H9 (cell line): ENCODE data around the gene RTP2. TPM values are rescaled to one million over a fixed set of nuclear protein-coding genes. Genes with fewer than 3 reads are reported as not detected.
A peak's percentile ranks its signal among the peaks of the same experiment; 100 is the strongest.

Experiments used
- DNase-seq: peaks from one replicate; pipeline ENCODE4 v3.0.0-alpha.2; 2017
- H2AFZ ChIP-seq: one replicate; pipeline ENCODE4 v1.6.1; 2013; ENCODE audit warnings: mild to moderate bottlenecking, low read length, control low read depth, moderate library complexity
- H2AK5ac ChIP-seq: 2 replicates; pipeline ENCODE4 v1.6.1; 2013; ENCODE audit warnings: low read length, control low read depth, mixed read lengths; ENCODE audit not compliant: insufficient read length
- H2BK120ac ChIP-seq: one replicate; pipeline ENCODE4 v1.6.1; 2013; ENCODE audit warnings: low read depth, mild to moderate bottlenecking, low read length, control low read depth, inconsistent platforms; ENCODE audit not compliant: poor library complexity, severe bottlenecking
- H2BK12ac ChIP-seq: 2 replicates; pipeline ENCODE4 v1.6.1; 2013; ENCODE audit warnings: low read length, control low read depth, mixed read lengths, low read depth; ENCODE audit not compliant: insufficient read length
- H2BK15ac ChIP-seq: 2 replicates; pipeline ENCODE4 v1.6.1; 2013; ENCODE audit warnings: low read depth, low read length, control low read depth
- H2BK20ac ChIP-seq: one replicate; pipeline ENCODE4 v1.6.1; 2013; ENCODE audit warnings: low read depth, mild to moderate bottlenecking, low read length, control low read depth, inconsistent platforms; ENCODE audit not compliant: poor library complexity, severe bottlenecking
- H2BK5ac ChIP-seq: 2 replicates; pipeline ENCODE4 v1.6.1; 2013; ENCODE audit warnings: low read length, control low read depth, mixed read lengths; ENCODE audit not compliant: insufficient read length
- H3K14ac ChIP-seq: 2 replicates; pipeline ENCODE4 v1.6.1; 2013; ENCODE audit warnings: low read length, control low read depth; ENCODE audit not compliant: insufficient read depth
- H3K18ac ChIP-seq: 2 replicates; pipeline ENCODE4 v1.6.1; 2013; ENCODE audit warnings: low read depth, mild to moderate bottlenecking, mixed read lengths, low read length, control low read depth; ENCODE audit not compliant: insufficient read length
- H3K23ac ChIP-seq: 2 replicates; pipeline ENCODE4 v1.6.1; 2013; ENCODE audit warnings: low read length, control low read depth, mixed read lengths, low read depth; ENCODE audit not compliant: insufficient read length
- H3K23me2 ChIP-seq: 2 replicates; pipeline ENCODE4 v1.6.1; 2013; ENCODE audit warnings: low read depth, mild to moderate bottlenecking, mixed read lengths, low read length, control low read depth; ENCODE audit not compliant: insufficient read length, poor library complexity, severe bottlenecking
- H3K27ac ChIP-seq: 2 replicates; pipeline ENCODE4 v1.5.1; 2013; ENCODE audit warnings: low read length, control low read depth, mixed read lengths, low read depth; ENCODE audit not compliant: insufficient read length
- H3K27me3 ChIP-seq: 2 replicates; pipeline ENCODE4 v1.6.1; 2013; ENCODE audit warnings: low read length, control low read depth, inconsistent platforms; ENCODE audit not compliant: insufficient read depth
- H3K4ac ChIP-seq: 2 replicates; pipeline ENCODE4 v1.6.1; 2013; ENCODE audit warnings: low read depth, mild to moderate bottlenecking, control low read depth, inconsistent platforms, low read length, moderate library complexity
- H3K4me1 ChIP-seq: 2 replicates; pipeline ENCODE4 v1.6.1; 2013; ENCODE audit warnings: low read length, control low read depth, inconsistent platforms; ENCODE audit not compliant: insufficient read depth
- H3K4me2 ChIP-seq: 2 replicates; pipeline ENCODE4 v1.6.1; 2013; ENCODE audit warnings: low read length, control low read depth, mixed read lengths; ENCODE audit not compliant: insufficient read length, insufficient read depth
- H3K56ac ChIP-seq: 2 replicates; pipeline ENCODE4 v1.6.1; 2013; ENCODE audit warnings: low read depth, mild to moderate bottlenecking, mixed read lengths, low read length, control low read depth; ENCODE audit not compliant: insufficient read length
- H3K79me1 ChIP-seq: 2 replicates; pipeline ENCODE4 v1.6.1; 2013; ENCODE audit warnings: low read depth, mild to moderate bottlenecking, moderate library complexity, low read length, control low read depth, inconsistent platforms; ENCODE audit not compliant: insufficient read depth, poor library complexity, severe bottlenecking
- H3K79me2 ChIP-seq: 2 replicates; pipeline ENCODE4 v1.6.1; 2013; ENCODE audit warnings: low read length, control low read depth, inconsistent platforms; ENCODE audit not compliant: insufficient read depth
- H3K9ac ChIP-seq: 2 replicates; pipeline ENCODE4 v1.6.1; 2013; ENCODE audit warnings: low read length, control low read depth, mixed read lengths; ENCODE audit not compliant: insufficient read length; ENCODE audit errors: extremely low read depth
- H3K9me3 ChIP-seq: one replicate; pipeline ENCODE4 v1.6.1; 2013; ENCODE audit warnings: low read depth, low read length, inconsistent platforms; ENCODE audit not compliant: control insufficient read depth
- H3T11ph ChIP-seq: one replicate; pipeline ENCODE4 v1.6.1; 2013; ENCODE audit warnings: mild to moderate bottlenecking, low read length, control low read depth, inconsistent platforms
- H4K20me1 ChIP-seq: one replicate; pipeline ENCODE4 v1.6.1; 2013; ENCODE audit not compliant: control insufficient read depth, insufficient read length, insufficient read depth
- H4K5ac ChIP-seq: 2 replicates; pipeline ENCODE4 v1.6.1; 2013; ENCODE audit warnings: low read depth, mild to moderate bottlenecking, mixed read lengths, low read length, control low read depth; ENCODE audit not compliant: insufficient read length
- H4K8ac ChIP-seq: replicated peaks from 2 replicates; pipeline ENCODE4 v1.6.1; 2013; ENCODE audit warnings: low read length, control low read depth, mixed read lengths, low read depth; ENCODE audit not compliant: insufficient read length
- H4K91ac ChIP-seq: 2 replicates; pipeline ENCODE4 v1.6.1; 2013; ENCODE audit warnings: low read depth, mild to moderate bottlenecking, moderate library complexity, mixed read lengths, low read length, control low read depth; ENCODE audit not compliant: insufficient read length
- H3K27ac Mint-ChIP-seq, 3 experiments: 2 replicates in 2 of 3; 3 replicates in 1 of 3; pipeline ENCODE4 v1.8.0; 2020 to 2021; ENCODE audit warnings: mixed read lengths in 3 of 3, mild to moderate bottlenecking in 1 of 3, moderate library complexity in 1 of 3
- H3K27me3 Mint-ChIP-seq: 2 replicates; pipeline ENCODE4 v1.8.0; 2021; ENCODE audit warnings: low read depth, mild to moderate bottlenecking, moderate library complexity, mixed read lengths
- H3K36me3 Mint-ChIP-seq, 3 experiments: 2 replicates in 2 of 3; 3 replicates in 1 of 3; pipeline ENCODE4 v1.8.0; 2020 to 2021; ENCODE audit warnings: low read depth in 3 of 3, mixed read lengths in 3 of 3; ENCODE audit not compliant: insufficient read depth in 1 of 3
- H3K4me1 Mint-ChIP-seq, 2 experiments: 2 replicates each; pipeline ENCODE4 v1.8.0; 2020; ENCODE audit warnings: mixed read lengths in 2 of 2
- H3K4me3 Mint-ChIP-seq, 2 experiments: 2 replicates in 1 of 2; 3 replicates in 1 of 2; pipeline ENCODE4 v1.8.0; 2020 to 2021; ENCODE audit warnings: mild to moderate bottlenecking in 2 of 2, mixed read lengths in 2 of 2, moderate library complexity in 1 of 2
- H3K9me3 Mint-ChIP-seq, 2 experiments: 2 replicates in 1 of 2; 3 replicates in 1 of 2; pipeline ENCODE4 v1.8.0; 2020; ENCODE audit warnings: mild to moderate bottlenecking in 2 of 2, mixed read lengths in 2 of 2, moderate library complexity in 1 of 2
- CTCF ChIP-seq: fragments of 200-600 bp; sonication (generic); conservative IDR thresholded peaks from 3 replicates; pipeline ENCODE4 v1.8.0; 2021; ENCODE audit warnings: antibody characterized with exemption, mild to moderate bottlenecking
- WGBS: extraction: QIAGEN DNeasy Blood & Tissue Kit; methylation state at CpG from one replicate; pipeline ENCODE4 v1.1.7; 2013; ENCODE audit warnings: missing lambda C conversion rate, low lambda C conversion rate, mixed read lengths; ENCODE audit not compliant: insufficient read length; ENCODE audit errors: extremely low coverage; 5-methylcytosine and 5-hydroxymethylcytosine counted together
- total RNA-seq: library from RNA; stranded (reverse); gene quantifications from 2 replicates; pipeline ENCODE4 v1.2.1, GENCODE V29; 2021

RTP2 gene
- total RNA-seq, 1 experiment from 2014 or later = not detected

GRCh38 chr3:187679638-187680396, 22.5 kb downstream of the RTP2 start:
- Histone ChIP-seq H3K9ac (no peak overlapping the region), H2BK5ac (no peak overlapping the region), H2AFZ (no peak overlapping the region), H2BK12ac (no peak overlapping the region), H2BK15ac (no peak overlapping the region), H3T11ph (no peak overlapping the region), H3K18ac (no peak overlapping the region), H4K20me1 (no peaks in the 10 kb centered on the region), H4K8ac (no peak overlapping the region), H3K14ac (no peak overlapping the region), H3K27ac (no peak overlapping the region), H3K79me1 (no peaks in the 10 kb centered on the region), H3K4me2 (no peak overlapping the region), H4K91ac (no peak overlapping the region), H2BK20ac (no peak overlapping the region), H3K23me2 (no peaks in the 10 kb centered on the region), H4K5ac (no peak overlapping the region), H3K27me3 (no peaks in the 10 kb centered on the region), H2BK120ac (no peak overlapping the region), H2AK5ac (no peak overlapping the region), H3K23ac (no peak overlapping the region), H3K4ac (no peak overlapping the region), H3K4me1 (no peaks in the 10 kb centered on the region), H3K79me2 (no peaks in the 10 kb centered on the region), H3K9me3 (no peaks in the 10 kb centered on the region), H3K56ac (no peak overlapping the region)
- Mint-ChIP-seq H3K4me1 (peaks cover 10 to 15% of the 10 kb centered on the region in 2 experiments), H3K4me3 (no peak overlapping the region), H3K27ac (peak overlapping the region in 1 of 3 experiments; percentile 31; a peak in 2 of 7 replicates), H3K36me3 (no peaks in the 10 kb centered on the region), H3K27me3 (peaks cover 11% of the 10 kb centered on the region), H3K9me3 (peaks cover 2 to 4% of the 10 kb centered on the region in 2 experiments; a peak in 4 of 5 replicates)
- WGBS = no CpG with 5 or more reads among the region's 7 CpGs
- peak; percentile 89 for DNase-seq
- peak; percentile 93 for TF ChIP-seq CTCF
